Measurements from ENCODE around the gene SNORC. TPM values are rescaled to one million over a fixed set of nuclear protein-coding genes. Genes with fewer than 3 reads are reported as not detected.

SNORC gene
- total and polyA plus RNA-seq, 7 donors, result under 0.01 to 13.2 (median 1.9) TPM

- 96 to 97% methylated on average over 8 of the region's 8 CpGs for WGBS, 2 donors
- Histone ChIP-seq H3K36me3 (no peaks in the 10 kb centered on the region), H3K9me3 (no peaks in the 10 kb centered on the region), H3K4me3 (no peak overlapping the region), H3K27me3 (peaks cover 2 to 41% (median 18%) of the 10 kb centered on the region in 3 donors), H3K27ac (no peak overlapping the region), H3K4me1 (peaks cover 0 to 6% (median 0%) of the 10 kb centered on the region in 4 donors)
- no peak for TF ChIP-seq EP300 (IDR thresholded peaks at IDR 0.05)
- TF ChIP-seq CTCF (IDR thresholded peaks at IDR 0.05), result no peak
- TF ChIP-seq POLR2AphosphoS5 (IDR thresholded peaks at IDR 0.05), result no peak
- TF ChIP-seq POLR2A (IDR thresholded peaks at IDR 0.05), result no peak
- no peak for DNase-seq
- intact Hi-C loops (cut with DNase I), result no loop called here
Measured at GRCh38 chr2:232893834-232894233, 23.8 kb downstream of the SNORC start.

DNA sequence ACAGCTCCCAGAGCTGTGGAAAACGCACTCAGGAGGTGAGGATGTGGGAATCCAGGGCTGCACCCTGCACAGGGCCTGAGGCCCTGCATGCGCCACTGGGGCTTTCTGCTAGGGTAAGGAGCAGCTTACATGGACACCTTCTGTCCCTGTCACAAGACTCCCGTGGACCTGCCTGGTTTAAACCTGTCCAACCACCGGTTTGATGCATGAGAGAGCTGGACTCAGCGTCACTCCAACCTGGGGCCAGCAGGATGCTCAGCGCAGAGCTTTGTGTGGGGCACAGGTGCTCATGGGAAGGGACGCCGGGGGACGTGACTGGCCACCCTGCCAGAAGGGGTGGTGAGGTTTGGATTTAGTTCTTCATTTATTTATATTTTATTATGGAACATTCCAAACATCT lies 24.2 kb downstream of the SNORC start:
- peaks cover 0 to 6% (median 0%) of the 10 kb centered on the region in 4 donors for H3K4me1 ChIP-seq
- intact Hi-C loops (cut with DNase I), result no loop called here
- peaks cover 2 to 41% (median 18%) of the 10 kb centered on the region in 3 donors for H3K27me3 ChIP-seq
- 92 to 93% methylated on average over 9 of the region's 9 CpGs for WGBS, 2 donors
- H3K36me3 ChIP-seq, result no peaks in the 10 kb centered on the region
- TF ChIP-seq CTCF (IDR thresholded peaks at IDR 0.05) (no peak), POLR2AphosphoS5 (IDR thresholded peaks at IDR 0.05) (no peak), POLR2A (IDR thresholded peaks at IDR 0.05) (no peak), EP300 (IDR thresholded peaks at IDR 0.05) (no peak)
- no peak overlapping the region for H3K4me3 ChIP-seq
- no peaks in the 10 kb centered on the region for H3K9me3 ChIP-seq
- H3K27ac ChIP-seq, result no peak overlapping the region
- DNase-seq, result no peak

- peak; percentile 56 for DNase-seq
- no peak overlapping the region for H3K4me3 ChIP-seq
- TF ChIP-seq EP300 (IDR thresholded peaks at IDR 0.05), result no peak
- TF ChIP-seq POLR2AphosphoS5 (IDR thresholded peaks at IDR 0.05), result no peak
- TF ChIP-seq CTCF (IDR thresholded peaks at IDR 0.05), result no peak
- no peak for TF ChIP-seq POLR2A (IDR thresholded peaks at IDR 0.05)
- H3K36me3 ChIP-seq, result no peaks in the 10 kb centered on the region
- peaks cover 0 to 6% (median 0%) of the 10 kb centered on the region in 4 donors for H3K4me1 ChIP-seq
- no peak overlapping the region for H3K27ac ChIP-seq
- peaks cover under 1 to 38% (median 18%) of the 10 kb centered on the region in 3 donors for H3K27me3 ChIP-seq
- WGBS, 2 donors, result 93 to 94% methylated on average over 19 of the region's 19 CpGs
- no peaks in the 10 kb centered on the region for H3K9me3 ChIP-seq
- intact Hi-C loops (cut with DNase I), result no loop called here
Measured at GRCh38 chr2:232894746-232895145, 24.7 kb downstream of the SNORC start.

- H3K9me3 ChIP-seq, result no peaks in the 10 kb centered on the region
Measured at GRCh38 chr2:232896111-232896510, 26.0 kb downstream of the SNORC start.

More at GRCh38 chr2:232896111-232896510, 26.0 kb downstream of the SNORC start:
- no peaks in the 10 kb centered on the region for H3K36me3 ChIP-seq
- TF ChIP-seq EP300 (IDR thresholded peaks at IDR 0.05) (no peak), CTCF (IDR thresholded peaks at IDR 0.05) (no peak), POLR2A (IDR thresholded peaks at IDR 0.05) (no peak), POLR2AphosphoS5 (IDR thresholded peaks at IDR 0.05) (no peak)
- intact Hi-C loops (cut with DNase I), result no loop called here
- H3K27ac ChIP-seq, result no peak overlapping the region
- peaks cover 0 to 30% (median 9%) of the 10 kb centered on the region in 3 donors for H3K27me3 ChIP-seq
- peaks cover 0 to 2% (median 0%) of the 10 kb centered on the region in 4 donors for H3K4me1 ChIP-seq
- no peak overlapping the region for H3K4me3 ChIP-seq
- DNase-seq, result no peak
